ENCODE data around the gene DIP2B. TPM values are rescaled to one million over a fixed set of nuclear protein-coding genes. Genes with fewer than 3 reads are reported as not detected.

The DIP2B gene
- total RNA-seq, 1 experiment from 2014 or later, result 26.1 TPM

DNA sequence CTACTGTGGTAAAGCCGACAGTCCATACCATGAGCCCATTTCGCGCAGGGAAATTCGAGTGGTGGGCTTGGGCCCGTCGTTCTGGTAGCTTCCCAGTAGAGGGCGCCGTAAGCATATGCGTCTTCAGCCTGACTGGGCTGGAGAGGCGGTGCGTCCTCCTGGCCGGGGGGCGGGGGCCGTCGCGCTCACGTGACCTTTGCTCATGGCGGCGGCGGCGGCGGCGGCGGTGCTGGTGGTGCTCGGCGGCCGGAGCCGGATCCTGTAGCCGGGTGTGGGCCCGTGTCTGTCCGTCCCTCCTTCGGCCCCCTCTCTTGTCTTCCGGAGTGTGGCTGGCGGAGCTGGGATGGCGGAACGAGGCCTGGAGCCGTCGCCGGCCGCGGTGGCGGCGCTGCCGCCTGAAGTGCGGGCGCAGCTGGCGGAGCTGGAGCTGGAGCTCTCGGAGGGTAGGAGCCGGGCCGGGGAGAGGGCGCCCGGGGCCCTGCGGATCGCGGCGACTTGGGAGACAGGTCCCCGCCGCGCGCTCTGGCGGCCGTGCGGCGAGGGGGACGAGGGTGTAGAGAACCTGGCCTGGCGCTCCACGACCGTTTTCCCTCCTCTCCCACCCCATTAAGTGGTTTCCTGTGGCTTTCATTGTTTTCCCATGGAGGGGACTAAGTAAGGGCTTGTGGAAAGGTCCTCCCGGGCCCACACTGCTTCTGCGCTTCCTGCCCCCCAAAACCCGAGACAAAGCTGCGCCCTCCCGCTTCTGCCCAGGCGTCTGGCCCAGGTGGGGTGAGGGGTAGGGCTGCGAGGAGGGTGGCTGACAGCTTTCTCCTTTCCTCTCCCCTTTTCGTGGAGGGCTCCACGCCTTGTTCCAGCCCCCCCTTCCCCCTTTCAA is at the start of gene DIP2B (continued):
- TF ChIP-seq USF2 (CRISPR knock-in tag; IDR thresholded peaks at IDR 0.05), result peak; percentile 99
- TF ChIP-seq NR3C1 (CRISPR knock-in tag; conservative IDR thresholded peaks at IDR 0.05; ENCODE audit: low read depth), result no peak
- no peak for TF ChIP-seq ZNF232 (CRISPR knock-in tag; IDR thresholded peaks at IDR 0.05)
- peak; percentile 98 for TF ChIP-seq USF1 (CRISPR knock-in tag; IDR thresholded peaks at IDR 0.05)
- no peak for TF ChIP-seq PRDM15 (CRISPR knock-in tag; IDR thresholded peaks at IDR 0.05)
- TF ChIP-seq, protein P1, sequence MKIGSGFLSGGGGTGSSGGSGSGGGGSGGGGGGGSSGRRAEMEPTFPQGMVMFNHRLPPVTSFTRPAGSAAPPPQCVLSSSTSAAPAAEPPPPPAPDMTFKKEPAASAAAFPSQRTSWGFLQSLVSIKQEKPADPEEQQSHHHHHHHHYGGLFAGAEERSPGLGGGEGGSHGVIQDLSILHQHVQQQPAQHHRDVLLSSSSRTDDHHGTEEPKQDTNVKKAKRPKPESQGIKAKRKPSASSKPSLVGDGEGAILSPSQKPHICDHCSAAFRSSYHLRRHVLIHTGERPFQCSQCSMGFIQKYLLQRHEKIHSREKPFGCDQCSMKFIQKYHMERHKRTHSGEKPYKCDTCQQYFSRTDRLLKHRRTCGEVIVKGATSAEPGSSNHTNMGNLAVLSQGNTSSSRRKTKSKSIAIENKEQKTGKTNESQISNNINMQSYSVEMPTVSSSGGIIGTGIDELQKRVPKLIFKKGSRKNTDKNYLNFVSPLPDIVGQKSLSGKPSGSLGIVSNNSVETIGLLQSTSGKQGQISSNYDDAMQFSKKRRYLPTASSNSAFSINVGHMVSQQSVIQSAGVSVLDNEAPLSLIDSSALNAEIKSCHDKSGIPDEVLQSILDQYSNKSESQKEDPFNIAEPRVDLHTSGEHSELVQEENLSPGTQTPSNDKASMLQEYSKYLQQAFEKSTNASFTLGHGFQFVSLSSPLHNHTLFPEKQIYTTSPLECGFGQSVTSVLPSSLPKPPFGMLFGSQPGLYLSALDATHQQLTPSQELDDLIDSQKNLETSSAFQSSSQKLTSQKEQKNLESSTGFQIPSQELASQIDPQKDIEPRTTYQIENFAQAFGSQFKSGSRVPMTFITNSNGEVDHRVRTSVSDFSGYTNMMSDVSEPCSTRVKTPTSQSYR (CRISPR knock-in tag; IDR thresholded peaks at IDR 0.05), result no peak
- no peak for TF ChIP-seq ZNF396 (CRISPR knock-in tag; IDR thresholded peaks at IDR 0.05; ENCODE audit: borderline replicate concordance)
- TF ChIP-seq, protein P2, sequence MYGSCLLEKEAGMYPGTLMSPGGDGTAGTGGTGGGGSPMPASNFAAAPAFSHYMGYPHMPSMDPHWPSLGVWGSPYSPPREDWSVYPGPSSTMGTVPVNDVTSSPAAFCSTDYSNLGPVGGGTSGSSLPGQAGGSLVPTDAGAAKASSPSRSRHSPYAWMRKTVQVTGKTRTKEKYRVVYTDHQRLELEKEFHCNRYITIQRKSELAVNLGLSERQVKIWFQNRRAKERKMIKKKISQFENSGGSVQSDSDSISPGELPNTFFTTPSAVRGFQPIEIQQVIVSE (CRISPR knock-in tag; IDR thresholded peaks at IDR 0.05; ENCODE audit: borderline replicate concordance), result no peak
- peak; percentile 57; the same call in 1 of the 2 replicates for TF ChIP-seq E2F5 (CRISPR knock-in tag; IDR thresholded peaks at IDR 0.05)
- peak; percentile 75 for TF ChIP-seq FOXK1 (CRISPR knock-in tag; IDR thresholded peaks at IDR 0.05)
- 0 out of 2 replicates have a peak, but pooled peaks have one; percentile 74 for TF ChIP-seq RELA (CRISPR knock-in tag; IDR thresholded peaks at IDR 0.05; ENCODE audit: borderline replicate concordance)
- TF ChIP-seq, protein P3, sequence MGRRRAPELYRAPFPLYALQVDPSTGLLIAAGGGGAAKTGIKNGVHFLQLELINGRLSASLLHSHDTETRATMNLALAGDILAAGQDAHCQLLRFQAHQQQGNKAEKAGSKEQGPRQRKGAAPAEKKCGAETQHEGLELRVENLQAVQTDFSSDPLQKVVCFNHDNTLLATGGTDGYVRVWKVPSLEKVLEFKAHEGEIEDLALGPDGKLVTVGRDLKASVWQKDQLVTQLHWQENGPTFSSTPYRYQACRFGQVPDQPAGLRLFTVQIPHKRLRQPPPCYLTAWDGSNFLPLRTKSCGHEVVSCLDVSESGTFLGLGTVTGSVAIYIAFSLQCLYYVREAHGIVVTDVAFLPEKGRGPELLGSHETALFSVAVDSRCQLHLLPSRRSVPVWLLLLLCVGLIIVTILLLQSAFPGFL (CRISPR knock-in tag; IDR thresholded peaks at IDR 0.05; ENCODE audit: borderline replicate concordance), result no peak
- no peak for TF ChIP-seq JAZF1 (CRISPR knock-in tag; IDR thresholded peaks at IDR 0.05)
- TF ChIP-seq ZNF121 (CRISPR knock-in tag; IDR thresholded peaks at IDR 0.05), result no peak
- no peak; the same call in 1 of the 2 replicates for TF ChIP-seq TP53 (CRISPR knock-in tag; IDR thresholded peaks at IDR 0.05)
- no peak for TF ChIP-seq JUN (CRISPR knock-in tag; IDR thresholded peaks at IDR 0.05)
- peak; percentile 50; the same call in 1 of the 2 replicates for TF ChIP-seq MAX (CRISPR knock-in tag; IDR thresholded peaks at IDR 0.05)
- TF ChIP-seq NFE2L1 (CRISPR knock-in tag; IDR thresholded peaks at IDR 0.05), result no peak
- no peak for TF ChIP-seq HMGA2 (CRISPR knock-in tag; IDR thresholded peaks at IDR 0.05)
- no peak for TF ChIP-seq PRRX2 (CRISPR knock-in tag; IDR thresholded peaks at IDR 0.05)
- TF ChIP-seq, protein P4, sequence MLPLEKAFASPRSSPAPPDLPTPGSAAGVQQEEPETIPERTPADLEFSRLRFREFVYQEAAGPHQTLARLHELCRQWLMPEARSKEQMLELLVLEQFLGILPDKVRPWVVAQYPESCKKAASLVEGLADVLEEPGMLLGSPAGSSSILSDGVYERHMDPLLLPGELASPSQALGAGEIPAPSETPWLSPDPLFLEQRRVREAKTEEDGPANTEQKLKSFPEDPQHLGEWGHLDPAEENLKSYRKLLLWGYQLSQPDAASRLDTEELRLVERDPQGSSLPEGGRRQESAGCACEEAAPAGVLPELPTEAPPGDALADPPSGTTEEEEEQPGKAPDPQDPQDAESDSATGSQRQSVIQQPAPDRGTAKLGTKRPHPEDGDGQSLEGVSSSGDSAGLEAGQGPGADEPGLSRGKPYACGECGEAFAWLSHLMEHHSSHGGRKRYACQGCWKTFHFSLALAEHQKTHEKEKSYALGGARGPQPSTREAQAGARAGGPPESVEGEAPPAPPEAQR (CRISPR knock-in tag; IDR thresholded peaks at IDR 0.05), result no peak
